BJ (cell line): ENCODE data around the gene SLC66A1. TPM values are rescaled to one million over a fixed set of nuclear protein-coding genes. Genes with fewer than 3 reads are reported as not detected.

Experiments used
- CTCF ChIA-PET: fragments of 350-600 bp; formaldehyde crosslinking; extraction: SDS; loops from one replicate; lab custom pipeline; 2021; ENCODE audit warnings: antibody characterized with exemption, inconsistent platforms; lab: Yijun Ruan, JAX
- POLR2A ChIA-PET: fragments of 300-600 bp; sonication (Branson Sonifier 250); formaldehyde crosslinking; extraction: SDS; loops from one replicate; lab custom pipeline; 2021; ENCODE audit warnings: antibody characterized with exemption; lab: Charles Lee
- DNase-seq: peaks from one replicate; pipeline ENCODE4 v3.0.0-alpha.2; 2011; ENCODE audit warnings: low read depth
- H3K27me3 ChIP-seq: 2 replicates; pipeline ENCODE4 v1.6.0; 2011; ENCODE audit warnings: low read length; ENCODE audit not compliant: control insufficient read depth, insufficient read depth
- H3K36me3 ChIP-seq: 2 replicates; pipeline ENCODE4 v1.5.1; 2011; ENCODE audit warnings: low read length; ENCODE audit not compliant: control insufficient read depth, insufficient read depth
- H3K4me3 ChIP-seq: 2 replicates; pipeline ENCODE4 v1.5.1; 2011; ENCODE audit warnings: low read depth, mild to moderate bottlenecking, control low read depth, low read length
- polyA plus RNA-seq: library from polyadenylated mRNA; depleted of rRNA; stranded (reverse); fragments of >200 nt; gene quantifications from 2 replicates; pipeline ENCODE4 v1.2.3, GENCODE V29; 2011
- TF ChIP-seq, protein P1 (sequence below): IDR thresholded peaks from 2 replicates; pipeline ENCODE4 v1.5.1; 2011; ENCODE audit warnings: low read depth, mild to moderate bottlenecking, control low read depth, inconsistent platforms, low read length, moderate library complexity; ENCODE audit not compliant: insufficient read depth

Gene SLC66A1
- polyA plus RNA-seq, 1 experiment = 17.7 TPM

GRCh38 chr1:19313961-19314882, 2.1 kb downstream of the SLC66A1 start:
- TF ChIP-seq, protein P1, sequence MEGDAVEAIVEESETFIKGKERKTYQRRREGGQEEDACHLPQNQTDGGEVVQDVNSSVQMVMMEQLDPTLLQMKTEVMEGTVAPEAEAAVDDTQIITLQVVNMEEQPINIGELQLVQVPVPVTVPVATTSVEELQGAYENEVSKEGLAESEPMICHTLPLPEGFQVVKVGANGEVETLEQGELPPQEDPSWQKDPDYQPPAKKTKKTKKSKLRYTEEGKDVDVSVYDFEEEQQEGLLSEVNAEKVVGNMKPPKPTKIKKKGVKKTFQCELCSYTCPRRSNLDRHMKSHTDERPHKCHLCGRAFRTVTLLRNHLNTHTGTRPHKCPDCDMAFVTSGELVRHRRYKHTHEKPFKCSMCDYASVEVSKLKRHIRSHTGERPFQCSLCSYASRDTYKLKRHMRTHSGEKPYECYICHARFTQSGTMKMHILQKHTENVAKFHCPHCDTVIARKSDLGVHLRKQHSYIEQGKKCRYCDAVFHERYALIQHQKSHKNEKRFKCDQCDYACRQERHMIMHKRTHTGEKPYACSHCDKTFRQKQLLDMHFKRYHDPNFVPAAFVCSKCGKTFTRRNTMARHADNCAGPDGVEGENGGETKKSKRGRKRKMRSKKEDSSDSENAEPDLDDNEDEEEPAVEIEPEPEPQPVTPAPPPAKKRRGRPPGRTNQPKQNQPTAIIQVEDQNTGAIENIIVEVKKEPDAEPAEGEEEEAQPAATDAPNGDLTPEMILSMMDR = no peak
- CTCF ChIA-PET = interaction anchor here (1.2 kb wide), 1 partner anchor 337 kb away, joined by 3 read pairs; no protein-coding TSS in a partner anchor

DNA sequence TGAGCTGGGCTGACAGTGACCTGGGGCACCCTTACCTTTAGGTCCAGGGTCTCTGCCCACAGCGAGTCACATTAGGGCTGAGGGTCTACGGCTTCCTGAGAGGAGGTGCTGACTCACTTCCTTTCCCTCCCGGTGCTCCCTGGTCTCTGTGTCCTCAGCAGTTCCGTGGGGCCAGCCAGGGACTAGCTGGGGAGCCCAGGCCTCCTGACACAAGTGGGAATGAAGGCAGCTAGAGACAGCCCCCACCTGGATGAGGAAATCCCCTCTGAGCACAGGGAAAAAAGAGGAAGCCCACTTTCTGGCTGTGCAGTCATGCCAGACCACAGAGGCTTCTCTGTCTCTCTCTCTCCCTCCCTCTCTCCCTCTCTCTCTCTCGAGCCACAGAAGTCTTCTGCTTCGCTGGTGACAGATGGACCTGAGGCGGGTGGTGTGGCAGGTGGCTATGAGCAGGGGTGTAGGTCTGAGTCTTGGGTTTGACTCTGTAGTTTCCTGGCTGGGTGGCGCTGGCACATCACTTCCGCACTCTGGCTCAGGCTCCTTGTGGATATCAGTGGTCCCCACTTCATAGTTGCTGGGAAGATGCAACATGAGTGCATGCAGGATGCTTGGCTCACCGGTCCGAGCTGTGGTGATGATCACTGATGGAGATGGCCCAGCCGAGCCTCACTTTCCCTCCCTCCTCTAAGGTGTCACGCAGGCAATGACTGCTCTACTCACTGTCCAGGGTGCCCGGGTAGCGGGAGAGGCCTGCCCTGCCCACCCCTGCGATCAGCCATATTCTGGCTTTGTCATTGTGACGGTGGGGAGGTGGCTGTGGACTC, 3.5 kb downstream of the SLC66A1 start:
- Histone ChIP-seq H3K36me3 (peaks cover 3% of the 10 kb centered on the region; the same call in 1 of the 2 replicates), H3K4me3 (no peak overlapping the region), H3K27me3 (no peaks in the 10 kb centered on the region)
- DNase-seq = no peak
- ChIA-PET CTCF (interaction anchor here (0.6 to 1.2 kb wide), 2 partner anchors 12 to 26 kb away, joined by 3 read pairs; no protein-coding TSS in a partner anchor), POLR2A (no interaction called here)
- TF ChIP-seq, protein P1 = no peak

More at GRCh38 chr1:19313961-19314882, 2.1 kb downstream of the SLC66A1 start:
- no peak for DNase-seq
- Histone ChIP-seq H3K4me3 (no peak overlapping the region), H3K36me3 (no peaks in the 10 kb centered on the region; the same call in 1 of the 2 replicates), H3K27me3 (no peaks in the 10 kb centered on the region)
- POLR2A ChIA-PET = no interaction called here

DNA sequence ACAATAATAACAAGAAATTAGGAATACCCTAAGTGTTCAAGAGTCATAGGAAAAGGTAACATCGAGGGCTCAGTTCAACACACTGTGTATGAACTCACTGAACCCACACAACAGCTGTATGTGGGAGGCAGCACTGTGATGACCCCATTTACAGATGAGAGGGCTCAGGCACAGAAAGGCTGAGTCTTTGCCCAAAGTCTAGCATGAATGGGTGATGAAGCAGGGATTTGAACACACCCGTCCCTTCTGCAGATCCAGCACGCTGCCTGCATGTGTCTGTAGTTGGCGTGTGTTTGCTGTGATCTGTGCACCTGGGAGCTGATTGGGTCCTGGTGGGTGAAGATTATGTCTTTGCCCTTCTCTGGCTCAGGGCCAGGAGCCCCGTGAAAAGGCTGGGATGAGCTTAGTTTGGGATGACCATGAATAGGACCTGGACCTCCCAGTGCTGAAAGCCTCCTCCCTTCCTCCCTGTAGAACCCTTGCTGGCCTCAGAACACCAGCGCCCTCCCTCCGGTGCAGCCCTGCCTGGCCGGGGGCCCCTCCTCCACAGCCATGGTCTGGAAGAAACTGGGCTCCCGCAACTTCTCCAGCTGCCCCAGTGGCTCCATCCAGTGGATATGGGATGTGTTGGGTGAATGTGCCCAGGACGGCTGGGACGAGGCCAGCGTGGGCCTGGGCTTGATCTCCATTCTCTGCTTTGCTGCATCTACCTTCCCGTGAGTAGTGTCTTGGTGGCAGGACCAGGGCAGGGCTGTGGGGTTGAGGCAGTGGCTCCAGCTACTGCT, 5.2 kb downstream of the SLC66A1 start:
- ChIA-PET CTCF (interaction anchor here (1.0 kb wide), 1 partner anchor 24 kb away, joined by 3 read pairs; no protein-coding TSS in a partner anchor), POLR2A (no interaction called here)
- Histone ChIP-seq H3K27me3 (no peaks in the 10 kb centered on the region), H3K4me3 (no peak overlapping the region), H3K36me3 (peaks cover 3% of the 10 kb centered on the region; the same call in 1 of the 2 replicates)
- no peak for DNase-seq
- TF ChIP-seq, protein P1 = no peak

GRCh38 chr1:19319196-19319595, 7.1 kb downstream of the SLC66A1 start:
- ChIA-PET CTCF (no interaction called here), POLR2A (no interaction called here)
- DNase-seq = no peak
- H3K36me3 ChIP-seq = peaks cover 8% of the 10 kb centered on the region; the same call in 1 of the 2 replicates
- TF ChIP-seq, protein P1 = no peak
- no peak overlapping the region for H3K4me3 ChIP-seq
- H3K27me3 ChIP-seq = no peaks in the 10 kb centered on the region
